ENCODE measurements around the gene ANG.
A peak's percentile ranks its signal among the peaks of the same experiment; 100 is the strongest.

GRCh38 chr14:20682435-20683124, 6.0 kb upstream of the ANG start:
- TF ChIP-seq RAD21 (CRISPR knock-in tag; conservative IDR thresholded peaks at IDR 0.05 in 1 of 2, IDR thresholded peaks at IDR 0.05 in 1 of 2) (no peak), ZNF239 (CRISPR knock-in tag; IDR thresholded peaks at IDR 0.05) (no peak), JUND (IDR thresholded peaks at IDR 0.05; ENCODE audit: borderline replicate concordance, low read depth, low read length) (0 out of 2 replicates have a peak, but pooled peaks have one; percentile 24), JUND (tag; IDR thresholded peaks at IDR 0.05; ENCODE audit: borderline replicate concordance, low read depth, low read length) (no peak), CTCF (IDR thresholded peaks at IDR 0.05 in 2 of 3, conservative IDR thresholded peaks at IDR 0.05 in 1 of 3; ENCODE audit: insufficient read depth in 2 of 3, low read depth in 1 of 3, low read length in 3 of 3) (no peak), MNT (conservative IDR thresholded peaks at IDR 0.05) (no peak), POLR2A (conservative IDR thresholded peaks at IDR 0.05) (peak; percentile 50; the same call in 1 of the 2 replicates), NFIC (IDR thresholded peaks at IDR 0.05) (peak; percentile 11; the same call in 1 of the 2 replicates), EZH2 (IDR thresholded peaks at IDR 0.05; ENCODE audit: borderline replicate concordance, low read depth, low read length) (no peak), ZNF384 (IDR thresholded peaks at IDR 0.05; ENCODE audit: low read depth, low read length) (no peak), PATZ1 (CRISPR knock-in tag; IDR thresholded peaks at IDR 0.05; ENCODE audit: borderline replicate concordance) (no peak), ZNF274 (IDR thresholded peaks at IDR 0.05; ENCODE audit: borderline replicate concordance, low read depth, low read length) (no peak)
